DOHH2 (cell line): ENCODE data around the gene RALBP1.

ENCODE experiments used
- H3F3A ChIP-seq: fragments of 200-600 bp; sonication (generic), shearing (Covaris generic); 2 replicates; pipeline ENCODE4 v1.6.0; 2016; ENCODE audit warnings: antibody characterized with exemption, mild to moderate bottlenecking; ENCODE audit not compliant: control insufficient read depth, insufficient read depth
- H3K27ac ChIP-seq: fragments of 200-600 bp; sonication (generic); 2 replicates; pipeline ENCODE4 v1.5.1; 2014; ENCODE audit warnings: low read depth, mild to moderate bottlenecking, low read length, moderate library complexity
- H3K27me3 ChIP-seq: fragments of 200-600 bp; sonication (generic); 2 replicates; pipeline ENCODE4 v1.6.1; 2014; ENCODE audit warnings: mild to moderate bottlenecking, low read length, mixed read lengths; ENCODE audit not compliant: control insufficient read depth
- H3K36me3 ChIP-seq: fragments of 200-600 bp; sonication (generic); 2 replicates; pipeline ENCODE4 v1.6.1; 2014; ENCODE audit warnings: mild to moderate bottlenecking, low read length, moderate library complexity, mixed read lengths; ENCODE audit not compliant: control insufficient read depth
- H3K4me1 ChIP-seq: fragments of 200-600 bp; sonication (generic); 2 replicates; pipeline ENCODE4 v1.6.1; 2014; ENCODE audit warnings: mild to moderate bottlenecking, low read length, mixed read lengths; ENCODE audit not compliant: control insufficient read depth
- H3K4me2 ChIP-seq: fragments of 200-600 bp; sonication (generic); 2 replicates; pipeline ENCODE4 v1.6.0; 2014; ENCODE audit warnings: mild to moderate bottlenecking, low read length, moderate library complexity
- H3K4me3 ChIP-seq: fragments of 200-600 bp; sonication (generic); 2 replicates; pipeline ENCODE4 v1.5.1; 2014; ENCODE audit warnings: mild to moderate bottlenecking, low read length, mixed read lengths
- H3K79me2 ChIP-seq: fragments of 200-600 bp; sonication (generic); 2 replicates; pipeline ENCODE4 v1.6.1; 2014; ENCODE audit warnings: mild to moderate bottlenecking, low read length, mixed read lengths; ENCODE audit not compliant: control insufficient read depth
- H3K9me2 ChIP-seq: fragments of 200-600 bp; sonication (generic); replicated peaks from 2 replicates; pipeline ENCODE4 v1.6.1; 2014; ENCODE audit warnings: mild to moderate bottlenecking, low read length, mixed read lengths; ENCODE audit not compliant: control insufficient read depth
- H3K9me3 ChIP-seq: fragments of 200-600 bp; sonication (generic); 2 replicates; pipeline ENCODE4 v1.6.1; 2014; ENCODE audit warnings: antibody characterized with exemption, low read length, mixed read lengths; ENCODE audit not compliant: control insufficient read depth, insufficient read depth
- H4K20me1 ChIP-seq: fragments of 200-600 bp; sonication (generic); 2 replicates; pipeline ENCODE4 v1.6.0; 2014; ENCODE audit warnings: low read depth, mild to moderate bottlenecking, antibody characterized with exemption, low read length, moderate library complexity; ENCODE audit not compliant: control insufficient read depth, insufficient read depth
- EZH2phosphoT487 ChIP-seq: fragments of 200-600 bp; sonication (generic); IDR thresholded peaks from 2 replicates; pipeline ENCODE4 v1.6.1; 2017; ENCODE audit warnings: borderline replicate concordance, mild to moderate bottlenecking, antibody characterized with exemption, low read length, moderate library complexity, mixed read lengths
- TF ChIP-seq, protein P1 (sequence below): fragments of 200-600 bp; sonication (generic); IDR thresholded peaks from one replicate; pipeline ENCODE4 v1.5.1; 2014; ENCODE audit warnings: antibody characterized with exemption, mild to moderate bottlenecking, low read depth, low read length; ENCODE audit not compliant: poor library complexity, severe bottlenecking

Gene RALBP1

DNA sequence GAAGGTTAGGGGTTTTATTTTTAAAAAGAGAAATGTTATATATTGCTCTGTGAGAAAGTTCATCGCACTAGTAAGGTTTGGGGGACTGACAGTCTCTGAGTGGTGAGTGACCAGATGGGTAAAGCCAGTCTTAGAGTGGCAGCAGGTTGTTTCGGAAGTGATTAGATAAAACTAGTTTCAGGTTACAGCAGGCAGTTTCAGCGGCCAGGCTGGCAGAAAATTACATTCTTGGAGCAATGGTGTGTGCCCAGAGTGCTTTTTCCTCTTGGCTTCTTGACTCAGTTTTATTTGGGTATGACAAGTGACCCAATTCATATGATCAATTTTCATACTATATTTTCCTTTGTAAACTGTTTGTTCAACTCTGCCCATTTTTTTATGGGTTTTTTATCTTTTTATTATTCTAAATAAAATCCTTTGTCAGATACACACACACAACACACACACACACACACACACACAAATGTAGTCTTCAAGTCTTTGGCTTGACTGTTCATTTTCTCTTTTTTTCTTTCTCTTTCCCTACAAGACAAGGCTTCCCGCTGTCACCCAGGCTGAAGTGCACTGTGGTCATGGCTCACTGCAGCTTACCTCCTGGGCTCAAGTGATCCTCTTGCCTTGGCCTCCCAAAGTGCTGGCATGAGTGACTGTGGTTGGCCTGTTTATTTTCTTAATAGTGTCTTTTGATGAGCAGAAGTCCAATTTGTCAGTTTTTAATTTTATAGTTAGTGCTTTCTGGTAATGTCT is 30.9 kb downstream of the RALBP1 start:
- no peak overlapping the region for H3K4me3 ChIP-seq
- H3K27me3 ChIP-seq: no peaks in the 10 kb centered on the region
- H4K20me1 ChIP-seq: no peaks in the 10 kb centered on the region
- no peaks in the 10 kb centered on the region for H3F3A ChIP-seq
- peaks cover 5% of the 10 kb centered on the region; the same call in 1 of the 2 replicates for H3K36me3 ChIP-seq
- no peak overlapping the region for H3K4me2 ChIP-seq
- H3K9me2 ChIP-seq: no peaks in the 10 kb centered on the region
- no peak for TF ChIP-seq EZH2phosphoT487
- TF ChIP-seq, protein P1, sequence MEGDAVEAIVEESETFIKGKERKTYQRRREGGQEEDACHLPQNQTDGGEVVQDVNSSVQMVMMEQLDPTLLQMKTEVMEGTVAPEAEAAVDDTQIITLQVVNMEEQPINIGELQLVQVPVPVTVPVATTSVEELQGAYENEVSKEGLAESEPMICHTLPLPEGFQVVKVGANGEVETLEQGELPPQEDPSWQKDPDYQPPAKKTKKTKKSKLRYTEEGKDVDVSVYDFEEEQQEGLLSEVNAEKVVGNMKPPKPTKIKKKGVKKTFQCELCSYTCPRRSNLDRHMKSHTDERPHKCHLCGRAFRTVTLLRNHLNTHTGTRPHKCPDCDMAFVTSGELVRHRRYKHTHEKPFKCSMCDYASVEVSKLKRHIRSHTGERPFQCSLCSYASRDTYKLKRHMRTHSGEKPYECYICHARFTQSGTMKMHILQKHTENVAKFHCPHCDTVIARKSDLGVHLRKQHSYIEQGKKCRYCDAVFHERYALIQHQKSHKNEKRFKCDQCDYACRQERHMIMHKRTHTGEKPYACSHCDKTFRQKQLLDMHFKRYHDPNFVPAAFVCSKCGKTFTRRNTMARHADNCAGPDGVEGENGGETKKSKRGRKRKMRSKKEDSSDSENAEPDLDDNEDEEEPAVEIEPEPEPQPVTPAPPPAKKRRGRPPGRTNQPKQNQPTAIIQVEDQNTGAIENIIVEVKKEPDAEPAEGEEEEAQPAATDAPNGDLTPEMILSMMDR: no peak
- peaks cover 84% of the 10 kb centered on the region for H3K79me2 ChIP-seq
- no peaks in the 10 kb centered on the region for H3K9me3 ChIP-seq
- no peaks in the 10 kb centered on the region for H3K4me1 ChIP-seq
- H3K27ac ChIP-seq: no peak overlapping the region

GRCh38 chr18:9507565-9508088 is 32.3 kb downstream of the RALBP1 start:
- Histone ChIP-seq H3K4me3 (no peak overlapping the region), H3K79me2 (peaks cover 78% of the 10 kb centered on the region), H3F3A (no peaks in the 10 kb centered on the region), H3K9me3 (no peaks in the 10 kb centered on the region), H3K9me2 (no peaks in the 10 kb centered on the region), H3K4me1 (no peaks in the 10 kb centered on the region), H3K27ac (no peak overlapping the region), H3K4me2 (no peak overlapping the region), H3K36me3 (no peaks in the 10 kb centered on the region), H4K20me1 (no peaks in the 10 kb centered on the region), H3K27me3 (no peaks in the 10 kb centered on the region)
- no peak for TF ChIP-seq EZH2phosphoT487
- TF ChIP-seq, protein P1: no peak

GRCh38 chr18:9508446-9509025 is 33.2 kb downstream of the RALBP1 start:
- no peaks in the 10 kb centered on the region for H4K20me1 ChIP-seq
- TF ChIP-seq EZH2phosphoT487: no peak
- TF ChIP-seq, protein P1: no peak

More at GRCh38 chr18:9508446-9509025, 33.2 kb downstream of the RALBP1 start:
- Histone ChIP-seq H3K4me2 (no peak overlapping the region), H3K9me3 (no peaks in the 10 kb centered on the region), H3K4me3 (no peak overlapping the region), H3K27me3 (no peaks in the 10 kb centered on the region), H3F3A (no peaks in the 10 kb centered on the region), H3K36me3 (peaks cover 2% of the 10 kb centered on the region), H3K4me1 (no peaks in the 10 kb centered on the region), H3K79me2 (peaks cover 73% of the 10 kb centered on the region), H3K27ac (no peak overlapping the region), H3K9me2 (no peaks in the 10 kb centered on the region)
